GM12878 (cell line): ENCODE results near the gene ZFTA. TPM values are rescaled to one million over a fixed set of nuclear protein-coding genes. Genes with fewer than 3 reads are reported as not detected.

Experiments used
- ATAC-seq: fragments of 200-7000 bp; cut with Tn5 transposase; 3 replicates; pipeline ENCODE4 v1.9.1; 2020; ENCODE audit warnings: mild to moderate bottlenecking, moderate library complexity
- BruUV-seq: library from RNA; stranded (reverse); fragments of 400-500 nt; replicated peaks from 2 replicates; lab custom pipeline; 2021; lab: Mats Ljungman, UMichigan
- CTCF ChIA-PET: fragments of 300-600 bp; sonication (Branson Sonifier 250); formaldehyde crosslinking; extraction: SDS; loops from one replicate; lab custom pipeline; 2021; ENCODE audit warnings: inconsistent platforms; lab: Yijun Ruan, JAX
- POLR2A ChIA-PET: fragments of 350-600 bp; formaldehyde crosslinking; extraction: SDS; loops from one replicate; lab custom pipeline; 2021; ENCODE audit warnings: inconsistent platforms; lab: Charles Lee
- RAD21 ChIA-PET: fragments of 300-600 bp; sonication (Branson Sonifier 250); formaldehyde crosslinking; loops from one replicate; lab custom pipeline; 2023; ENCODE audit warnings: antibody characterized with exemption; ENCODE audit not compliant: unreplicated experiment; lab: Charles Lee
- SMC1A ChIA-PET: fragments of 300-600 bp; sonication (Branson Sonifier 250); formaldehyde crosslinking; loops from one replicate; lab custom pipeline; 2023; ENCODE audit not compliant: unreplicated experiment, uncharacterized antibody; lab: Charles Lee
- DNase-seq: peaks from one replicate; pipeline ENCODE4 v3.0.0-alpha.2; 2011; ENCODE audit warnings: low read depth, low spot score
- FAIRE-seq: peaks from 3 replicates; lab custom pipeline; 2011; peaks lifted over from hg19 to GRCh38; lab: Jason Lieb, UNC
- H2AFZ ChIP-seq: 2 replicates; pipeline ENCODE4 v1.6.0; 2011; ENCODE audit warnings: low read depth, low read length, control low read depth; ENCODE audit not compliant: control insufficient read depth
- H3K27ac ChIP-seq: 2 replicates; pipeline ENCODE4 v1.5.1; 2011; ENCODE audit warnings: control low read depth; ENCODE audit not compliant: control insufficient read depth, insufficient read depth
- H3K27me3 ChIP-seq, 2 experiments: replicated peaks in 1 of 2; 2 replicates each; pipeline versions ENCODE4 v1.6.0 to v1.6.1; 2011; ENCODE audit warnings: low read length in 1 of 2; ENCODE audit not compliant: control insufficient read depth in 2 of 2, insufficient read depth in 2 of 2
- H3K36me3 ChIP-seq, 2 experiments: 2 replicates each; pipeline ENCODE4 v1.5.1; 2011; ENCODE audit warnings: low read length in 1 of 2; ENCODE audit not compliant: control insufficient read depth in 2 of 2, insufficient read depth in 2 of 2
- H3K4me1 ChIP-seq: 2 replicates; pipeline ENCODE4 v1.6.1; 2011; ENCODE audit warnings: mild to moderate bottlenecking, low read length, moderate library complexity, mixed read lengths; ENCODE audit not compliant: control insufficient read depth, insufficient read depth
- H3K4me2 ChIP-seq: 2 replicates; pipeline ENCODE4 v1.6.0; 2011; ENCODE audit warnings: control low read depth; ENCODE audit not compliant: control insufficient read depth, insufficient read depth
- H3K4me3 ChIP-seq: fragments of 200-600 bp; sonication (generic); 2 replicates; pipeline ENCODE4 v1.5.1; 2016
- H3K79me2 ChIP-seq: 2 replicates; pipeline ENCODE4 v1.6.0; 2011; ENCODE audit warnings: low read length; ENCODE audit not compliant: control insufficient read depth, insufficient read depth
- H3K9ac ChIP-seq: 2 replicates; pipeline ENCODE4 v1.8.0; 2011; ENCODE audit warnings: low read length, control low read depth, mixed read lengths; ENCODE audit not compliant: control insufficient read depth, insufficient read depth
- H3K9me3 ChIP-seq: replicated peaks from 3 replicates; pipeline ENCODE4 v1.5.1; 2011; ENCODE audit warnings: mild to moderate bottlenecking, low read length; ENCODE audit not compliant: control insufficient read depth, insufficient read depth
- H4K20me1 ChIP-seq: 2 replicates; pipeline ENCODE4 v1.6.0; 2011; ENCODE audit not compliant: control insufficient read depth, insufficient read depth
- BCL3 ChIP-seq: IDR thresholded peaks from 2 replicates; pipeline ENCODE4 v1.6.1; 2011; ENCODE audit warnings: borderline replicate concordance, low read depth, mild to moderate bottlenecking, moderate library complexity, low read length; ENCODE audit not compliant: insufficient read depth, poor library complexity, severe bottlenecking
- BMI1 ChIP-seq: fragments of 450-650 bp; IDR thresholded peaks from 2 replicates; pipeline ENCODE4 v1.6.1; 2016; ENCODE audit warnings: mild to moderate bottlenecking, moderate library complexity, borderline replicate concordance
- DPF2 ChIP-seq: fragments of 450-650 bp; IDR thresholded peaks from 2 replicates; pipeline ENCODE4 v1.6.1; 2017; ENCODE audit warnings: mild to moderate bottlenecking
- E2F8 ChIP-seq: fragments of 450-650 bp; IDR thresholded peaks from 2 replicates; pipeline ENCODE4 v1.6.1; 2018; ENCODE audit warnings: mild to moderate bottlenecking, low read depth, moderate library complexity; ENCODE audit not compliant: partially characterized antibody
- E4F1 ChIP-seq: fragments of 450-650 bp; IDR thresholded peaks from 2 replicates; pipeline ENCODE4 v1.6.1; 2018; ENCODE audit warnings: borderline replicate concordance, mild to moderate bottlenecking; ENCODE audit not compliant: partially characterized antibody
- IRF3 ChIP-seq: fragments of 450-650 bp; IDR thresholded peaks from 2 replicates; pipeline ENCODE4 v1.6.1; 2014; ENCODE audit warnings: mild to moderate bottlenecking
- MAX ChIP-seq: IDR thresholded peaks from 2 replicates; pipeline ENCODE4 v1.6.1; 2012; ENCODE audit warnings: low read depth, low read length, improper control_type of control experiment
- RAD51 ChIP-seq: fragments of 450-650 bp; IDR thresholded peaks from 2 replicates; pipeline ENCODE4 v1.6.1; 2016; ENCODE audit warnings: moderate library complexity, mild to moderate bottlenecking, inconsistent platforms
- RCOR1 ChIP-seq: conservative IDR thresholded peaks from 2 replicates; pipeline ENCODE4 v1.6.1; 2012; ENCODE audit warnings: low read depth, low read length, improper control_type of control experiment
- RELB ChIP-seq: fragments of 450-650 bp; IDR thresholded peaks from 2 replicates; pipeline ENCODE4 v1.6.1; 2017; ENCODE audit warnings: low read depth, mild to moderate bottlenecking, moderate library complexity
- WGBS: methylation state at CpG from one replicate; pipeline ENCODE4 v1.1.6; 2016; ENCODE audit warnings: low lambda C conversion rate; ENCODE audit not compliant: insufficient replicate concordance, insufficient coverage; ENCODE audit errors: missing lambda C conversion rate; 5-methylcytosine and 5-hydroxymethylcytosine counted together
- in situ Hi-C: fragments of 300-500 bp; cut with MboI; formaldehyde crosslinking; loops from 9 replicates; pipeline ENCODE4 v1.14.3; 2018; ENCODE audit warnings: mixed read lengths
- intact Hi-C: fragments of 100-400 bp; cut with micrococcal nuclease; formaldehyde crosslinking; loops from one replicate; pipeline ENCODE4 v1.14.2; 2022; ENCODE audit not compliant: unreplicated experiment
- polyA plus RNA-seq, 11 experiments: library from polyadenylated mRNA; depleted of rRNA in 4 of 11; unstranded in 6 of 11; stranded (reverse) in 5 of 11; fragments of >200 nt; fragmentation: Nextera tagmentation in 4 of 11; fragmentation: Illumina TruSeq in 1 of 11; extraction: Ambion mirVana in 4 of 11; extraction: Trizol in 1 of 11; gene quantifications; 1 replicate in 1 of 11; 2 replicates in 10 of 11; pipeline versions ENCODE4 v1.2.1 to v1.2.3, GENCODE V29; 2011 to 2016; ENCODE audit warnings: inconsistent platforms in 2 of 11, missing spikeins in 2 of 11, low read depth in 1 of 11
- total RNA-seq, 4 experiments: library from RNA; depleted of rRNA in 3 of 4; stranded (reverse); fragments of >200 nt in 3 of 4; fragmentation: Illumina TruSeq in 1 of 4; extraction: Trizol in 1 of 4; gene quantifications; 2 replicates each; pipeline versions ENCODE4 v1.2.1 to v1.2.3, GENCODE V29; 2013 to 2021

Gene ZFTA
- total and polyA plus RNA-seq, 10 of the 15 experiments (the other 5 are each of a cell fraction or from before 2014, with no cell fraction given): 0.39 to 7.9 (median 2.2) TPM

GRCh38 chr11:63817758-63818498, 49.4 kb upstream of the ZFTA start:
- no peak overlapping the region for H3K27ac ChIP-seq
- RAD21 ChIA-PET: no interaction called here
- FAIRE-seq: no peak
- H3K4me1 ChIP-seq: peaks cover 3% of the 10 kb centered on the region; the same call in 1 of the 2 replicates
- in situ Hi-C loops (no loop called here), intact Hi-C loops (no loop called here)
- DNase-seq: no peak
- SMC1A ChIA-PET: no interaction called here
- no peak overlapping the region for H2AFZ ChIP-seq
- H4K20me1 ChIP-seq: peaks cover 4% of the 10 kb centered on the region; the same call in 1 of the 2 replicates
- H3K4me2 ChIP-seq: no peak overlapping the region
- H3K9ac ChIP-seq: no peak overlapping the region
- peaks cover 32% of the 10 kb centered on the region for H3K79me2 ChIP-seq
- 88% methylated on average over 27 of the region's 27 CpGs for WGBS
- POLR2A ChIA-PET: no interaction called here
- ATAC-seq: no peak
- CTCF ChIA-PET: interaction anchor here (0.6 kb wide), 1 partner anchor 323 kb away, joined by 3 read pairs; no protein-coding TSS in a partner anchor
- BruUV-seq: no TSS peak
- peaks cover 18 to 30% of the 10 kb centered on the region in 2 experiments for H3K36me3 ChIP-seq
- no peaks in the 10 kb centered on the region for H3K9me3 ChIP-seq
- no peaks in the 10 kb centered on the region for H3K27me3 ChIP-seq
- no peak overlapping the region for H3K4me3 ChIP-seq
- no peak for TF ChIP-seq IRF3
- no peak for TF ChIP-seq E4F1
- no peak for TF ChIP-seq BCL3
- no peak for TF ChIP-seq DPF2
- TF ChIP-seq RCOR1: no peak
- TF ChIP-seq RELB: no peak
- TF ChIP-seq MAX: no peak
- no peak for TF ChIP-seq RAD51
- no peak for TF ChIP-seq E2F8
- TF ChIP-seq BMI1: no peak
